Fibroblast of the conjunctiva (primary cell): Measurements from ENCODE around the gene GAPDH.
"Not testable (repeated sequence)": the region's sequence is repeated elsewhere in the genome, so short reads cannot be mapped to it uniquely, and the experiment has no call there.

ENCODE experiments used
- DNase-seq: peaks from one replicate; pipeline ENCODE4 v3.0.0-alpha.2; 2010; ENCODE audit warnings: low read depth

GAPDH gene

GRCh38 chr12:6533923-6534694 is at the start of gene GAPDH:
Gene GAPDH, plus strand, starts transcription at chr12:6534517. Its CDS starts 316 bp downstream, at chr12:6534833.
- DNase-seq, result peak; percentile 96

- no peak for DNase-seq
These were observed 46.1 kb upstream of the GAPDH start for GRCh38 chr12:6488240-6488639.

GRCh38 chr12:6489449-6489848 is 44.9 kb upstream of the GAPDH start:
- DNase-seq, result no peak

- not testable (repeated sequence) for DNase-seq
These were observed 43.6 kb upstream of the GAPDH start for GRCh38 chr12:6490673-6491072.

- peak; percentile 90 for DNase-seq
These were observed 41.4 kb upstream of the GAPDH start, which contains the start of gene MRPL51 for GRCh38 chr12:6492838-6493496. Gene MRPL51, minus strand, starts transcription at chr12:6493262. Its CDS starts 126 bp downstream, at chr12:6493136.

- DNase-seq, result peak; percentile 92
These were observed 40.6 kb upstream of the GAPDH start, which contains the start of gene NCAPD2 for GRCh38 chr12:6493497-6494257. Gene NCAPD2, plus strand, starts transcription at chr12:6494102. Its CDS starts 997 bp downstream, at chr12:6495099.

- DNase-seq, result no peak
These were observed 40.0 kb upstream of the GAPDH start for GRCh38 chr12:6494258-6494743.

GRCh38 chr12:6494968-6495367 is 39.3 kb upstream of the GAPDH start:
- no peak for DNase-seq

- DNase-seq, result not testable (repeated sequence)
These were observed 37.0 kb upstream of the GAPDH start for GRCh38 chr12:6497291-6497690.

- DNase-seq, result no peak
These were observed 33.9 kb upstream of the GAPDH start for GRCh38 chr12:6500466-6500865.

GRCh38 chr12:6507102-6507998 is 27.0 kb upstream of the GAPDH start:
- DNase-seq, result no peak

- DNase-seq, result no peak
These were observed 26.2 kb upstream of the GAPDH start for GRCh38 chr12:6508087-6508486.

GRCh38 chr12:6520186-6520585 is 14.1 kb upstream of the GAPDH start:
- no peak for DNase-seq

- DNase-seq, result no peak
These were observed 12.1 kb upstream of the GAPDH start for GRCh38 chr12:6522193-6522592.

- no peak for DNase-seq
These were observed 10.6 kb upstream of the GAPDH start for GRCh38 chr12:6523708-6524107.

- no peak for DNase-seq
These were observed 9.7 kb upstream of the GAPDH start for GRCh38 chr12:6524648-6525047.

GRCh38 chr12:6526201-6526600 is 8.1 kb upstream of the GAPDH start:
- DNase-seq, result no peak

GRCh38 chr12:6526766-6527525 is 7.4 kb upstream of the GAPDH start:
- DNase-seq, result no peak

- DNase-seq, result no peak
These were observed 6.6 kb upstream of the GAPDH start for GRCh38 chr12:6527711-6528110.

GRCh38 chr12:6528539-6529235 is 5.6 kb upstream of the GAPDH start:
- no peak for DNase-seq
